Middle frontal gyrus (tissue), 1 donor: ENCODE measurements around the gene DLEU7.

ENCODE experiments used
- DNase-seq: peaks from one replicate; pipeline ENCODE4 v3.0.0-alpha.2; 2015; ENCODE audit warnings: low spot score; ENCODE audit errors: extremely low spot score

Gene DLEU7

DNA sequence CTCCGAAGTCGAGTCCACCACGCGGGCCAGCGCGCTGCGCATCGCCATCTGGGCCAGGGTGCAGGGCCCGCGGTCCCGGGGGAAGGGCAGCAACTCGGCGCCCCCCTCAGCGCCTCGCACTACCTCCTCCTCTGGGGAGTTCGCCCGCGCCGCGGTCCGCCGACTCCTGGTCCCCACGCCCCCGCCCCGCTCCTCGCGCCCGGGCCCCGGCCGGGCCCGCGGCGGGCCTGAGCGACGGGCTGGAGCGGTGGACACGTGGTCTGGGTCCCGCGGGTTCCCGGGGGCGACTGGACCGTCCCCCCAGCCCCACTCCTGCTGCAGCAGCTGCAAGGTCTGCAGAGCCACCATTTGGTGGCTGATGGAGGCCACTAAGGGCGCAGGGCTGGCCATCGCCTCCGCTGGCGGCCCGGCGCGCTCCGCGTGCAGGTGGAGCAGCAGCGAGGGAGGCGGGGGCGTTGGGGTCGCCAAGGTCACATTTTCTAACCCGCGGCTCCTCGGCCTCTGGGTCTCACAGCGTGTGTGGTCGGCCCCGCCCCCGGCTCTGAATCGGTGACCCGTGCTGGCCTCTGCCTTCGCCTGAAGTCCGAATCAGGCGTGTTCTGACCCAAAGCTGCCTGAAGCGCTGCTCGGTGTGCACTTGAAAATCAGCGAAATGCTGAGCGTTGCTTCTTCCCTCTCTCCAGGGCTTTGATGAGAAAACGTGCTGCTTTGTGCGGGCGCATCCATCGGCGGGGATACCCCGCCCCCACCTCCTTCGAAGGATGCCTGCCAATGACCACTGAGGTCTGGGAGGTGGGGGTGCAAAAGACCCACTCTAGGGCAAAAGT is at the start of gene DLEU7:
TSS of gene DLEU7 (minus strand) at position 436 of the 827 bp plus-strand sequence. CDS start at position 390, 46 bp downstream.
- no peak for DNase-seq

DNA sequence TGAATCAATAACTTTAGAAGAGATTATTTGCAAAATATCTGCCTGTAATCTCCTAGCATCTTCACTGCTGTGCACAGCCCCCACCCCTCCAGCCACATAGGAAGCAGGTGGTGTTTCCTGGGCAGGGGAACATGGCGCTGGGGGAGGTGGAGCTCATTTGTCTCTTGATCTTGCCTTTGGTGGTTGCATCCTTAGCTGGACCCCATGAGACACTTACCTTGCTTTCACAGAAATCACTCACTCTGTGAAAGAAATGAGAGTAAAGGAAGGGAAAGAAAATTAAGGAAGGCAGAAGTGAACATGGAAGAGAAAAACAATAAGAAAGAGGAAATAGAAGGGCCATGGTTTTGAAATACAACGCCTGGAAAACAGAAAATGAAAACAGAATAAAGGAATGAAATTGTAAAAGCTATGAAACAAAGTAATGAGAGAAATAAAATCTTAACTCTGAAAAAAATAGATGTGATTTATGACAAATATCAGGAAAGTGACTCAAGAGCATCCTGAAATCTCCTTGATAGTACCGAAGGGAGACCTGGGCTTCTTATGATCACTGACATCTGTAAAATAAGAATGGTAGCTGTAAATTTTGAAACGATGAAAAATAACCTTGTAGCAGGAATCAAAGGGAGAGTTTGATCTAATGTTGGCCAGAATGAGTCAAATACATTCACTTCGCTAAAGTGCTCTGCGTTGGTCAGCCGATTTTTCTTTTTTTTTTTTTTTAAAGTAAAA is 48.9 kb upstream of the DLEU7 start:
- DNase-seq, result no peak

DNA sequence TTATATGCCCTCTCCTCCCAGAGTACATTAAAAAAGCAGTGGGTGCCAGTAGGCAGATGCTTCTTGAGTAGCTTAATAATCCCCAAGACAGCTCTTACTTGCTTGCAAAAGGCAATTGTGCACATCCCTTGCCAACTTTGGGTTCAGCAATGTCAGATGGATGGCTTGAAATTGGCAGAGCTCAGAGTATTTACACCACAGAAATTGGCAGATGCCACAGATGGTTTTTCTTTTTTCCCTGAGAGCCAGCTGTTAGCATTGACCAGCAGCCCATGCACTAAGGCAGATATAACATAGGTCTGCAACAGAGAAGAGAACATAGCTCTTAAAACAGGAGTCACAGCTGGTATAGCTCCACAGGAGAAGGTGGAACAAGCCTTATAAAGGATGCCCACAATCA is 47.7 kb upstream of the DLEU7 start:
- no peak for DNase-seq

DNA sequence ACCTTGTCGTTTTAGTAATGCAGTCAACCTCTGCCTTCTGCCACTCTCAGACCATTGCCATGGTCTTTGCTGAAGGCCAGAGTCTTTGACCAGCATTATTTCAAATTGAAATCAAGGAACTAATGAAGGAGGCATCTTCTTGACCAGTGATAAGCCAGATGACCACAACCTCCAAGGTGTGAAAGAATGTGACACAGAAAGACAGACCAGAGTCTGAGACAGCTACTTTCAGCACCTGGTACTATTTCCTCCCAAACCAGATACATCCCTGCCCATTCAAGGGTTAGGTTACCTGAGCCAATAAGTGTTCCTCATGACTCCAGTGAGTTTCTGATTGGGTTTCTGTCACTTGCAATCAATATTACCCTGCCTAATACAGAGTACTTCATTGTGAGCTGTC is 45.8 kb upstream of the DLEU7 start:
- DNase-seq, result no peak

DNA sequence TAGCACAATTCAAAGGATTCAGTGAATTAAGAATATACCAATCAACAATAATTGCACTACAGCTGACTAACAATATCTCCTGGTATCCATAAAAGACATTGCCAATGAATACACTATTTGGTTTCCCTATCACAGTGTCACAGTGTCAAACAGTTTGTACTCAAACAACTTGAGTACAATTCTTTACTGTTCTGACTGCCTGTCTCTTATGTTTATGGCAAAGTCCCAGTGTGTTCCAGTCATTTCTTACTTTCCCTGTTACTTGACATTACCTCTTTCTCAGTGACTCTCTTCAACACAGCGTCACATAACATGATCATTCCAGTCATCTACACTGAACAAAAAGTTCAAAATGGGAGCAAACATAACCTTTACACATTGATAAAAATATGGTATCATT is 44.9 kb upstream of the DLEU7 start:
- DNase-seq, result no peak

DNA sequence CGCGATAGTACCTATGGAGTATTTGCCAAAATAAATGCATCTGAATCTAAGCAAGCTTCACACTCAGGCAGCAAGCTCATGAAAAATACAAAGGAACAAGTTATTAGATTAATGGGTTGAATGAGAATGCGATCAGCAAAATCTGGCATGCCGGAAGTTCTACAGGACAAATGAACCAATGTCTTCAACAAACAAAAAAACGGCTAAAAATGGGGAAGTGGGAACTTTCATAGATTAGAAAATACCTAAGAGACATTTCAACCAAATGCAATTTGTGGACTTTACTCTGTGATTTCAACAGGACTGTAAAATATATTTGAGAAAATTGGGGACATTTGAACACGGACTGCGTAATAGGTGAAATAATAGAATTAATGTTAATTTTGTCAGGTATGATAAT is 43.7 kb upstream of the DLEU7 start:
- DNase-seq, result no peak

DNA sequence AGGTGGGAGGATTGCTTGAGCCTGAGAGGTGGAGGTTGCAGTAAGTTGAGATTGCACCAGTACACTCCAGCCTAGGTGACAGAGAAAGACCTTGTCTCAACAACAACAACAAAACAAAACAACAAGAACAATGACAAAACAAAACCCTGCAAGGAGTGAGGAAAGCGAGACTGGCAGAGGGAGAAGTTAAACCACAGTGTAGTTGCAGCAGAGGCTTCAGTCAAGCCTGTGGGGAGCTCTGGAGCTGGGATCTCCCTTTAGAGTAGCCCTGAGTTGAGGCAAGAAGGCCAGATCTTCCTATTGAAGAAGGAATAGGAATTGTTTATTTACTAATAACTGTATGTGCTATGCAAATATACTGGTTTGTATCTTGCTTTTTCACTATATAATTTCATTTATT is 40.8 kb upstream of the DLEU7 start:
- no peak for DNase-seq

DNA sequence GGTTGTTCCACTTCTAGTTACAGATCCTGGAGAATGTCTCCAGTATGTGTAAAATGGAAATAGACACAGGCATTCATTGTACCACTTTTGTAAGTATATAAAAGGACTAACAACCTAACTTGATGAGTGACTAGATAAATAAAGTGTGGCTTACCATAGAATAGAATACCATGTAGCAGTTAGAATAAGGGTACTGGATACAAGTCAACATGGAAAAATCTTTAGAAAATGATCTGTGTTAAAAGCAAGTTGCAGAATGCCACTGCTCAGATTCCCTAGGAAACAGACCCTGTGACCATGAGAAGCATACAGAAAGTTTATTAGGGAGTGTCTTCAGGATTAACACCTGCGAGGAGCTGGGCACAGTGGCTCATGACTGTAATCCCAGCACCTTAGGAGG is 40.2 kb upstream of the DLEU7 start:
- no peak for DNase-seq

DNA sequence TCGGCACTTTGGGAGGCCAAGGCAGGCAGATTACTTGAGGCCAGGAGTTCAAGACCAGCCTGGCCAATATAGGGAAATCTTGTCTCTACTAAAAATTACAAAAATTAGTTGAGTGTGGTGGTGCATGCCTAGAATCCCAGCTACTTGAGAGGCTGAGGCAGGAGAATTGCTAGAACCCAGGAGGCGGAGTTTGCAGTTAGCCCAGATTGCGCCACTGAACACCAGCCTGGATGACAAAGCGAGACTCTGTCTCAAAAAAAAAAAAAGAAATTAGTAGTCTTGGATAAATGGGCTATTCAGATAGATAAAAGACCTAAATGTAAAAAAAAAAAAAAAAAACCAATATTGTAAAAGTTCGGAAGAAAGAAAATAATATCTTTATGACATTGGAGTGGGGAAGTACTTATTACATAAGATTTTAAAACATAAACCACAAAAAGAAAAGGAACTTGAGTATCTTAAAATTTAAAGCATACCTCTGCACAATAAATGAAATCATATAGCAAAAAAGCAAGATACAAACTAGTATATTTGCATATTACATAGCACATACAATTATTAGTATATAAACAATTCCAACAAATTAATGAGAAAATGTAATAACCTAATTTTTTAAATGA is 39.4 kb upstream of the DLEU7 start:
- no peak for DNase-seq

DNA sequence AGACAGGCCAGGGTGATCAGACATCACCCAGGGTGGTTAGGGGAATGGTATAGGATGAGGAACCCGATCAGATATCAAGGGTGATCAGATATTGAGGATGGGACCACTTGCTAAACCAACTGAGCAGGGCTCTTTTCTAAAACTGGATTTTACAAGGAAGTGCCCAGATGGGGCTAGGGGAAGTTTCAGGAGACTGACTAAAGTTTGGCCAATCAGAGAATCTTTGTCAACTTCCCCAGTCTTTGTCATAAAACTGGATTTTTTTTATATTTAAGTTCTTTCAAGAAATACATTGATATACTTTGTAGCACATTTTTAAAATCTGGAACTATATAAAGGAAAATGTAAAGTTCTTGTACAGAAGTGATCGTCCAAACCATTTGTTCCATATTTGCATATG is 30.5 kb upstream of the DLEU7 start:
- no peak for DNase-seq

DNA sequence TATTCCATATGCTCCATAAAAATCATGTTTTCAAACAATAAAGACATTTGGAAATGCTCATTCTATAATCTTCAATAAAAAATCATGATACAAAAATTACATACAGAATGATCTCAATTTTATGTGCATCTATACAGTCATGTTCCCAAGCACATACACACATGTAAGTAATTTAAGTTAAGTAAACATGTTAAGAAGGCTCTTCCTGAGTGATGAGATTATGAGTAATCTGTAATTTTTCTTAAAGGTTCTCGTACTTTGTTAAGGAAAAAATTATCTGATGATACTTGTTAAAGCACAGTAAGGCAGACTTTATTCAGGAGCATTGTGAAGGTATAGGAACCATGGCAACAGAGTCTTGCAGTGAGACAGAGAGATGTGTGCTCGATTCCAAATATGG is 30.0 kb upstream of the DLEU7 start:
- no peak for DNase-seq

DNA sequence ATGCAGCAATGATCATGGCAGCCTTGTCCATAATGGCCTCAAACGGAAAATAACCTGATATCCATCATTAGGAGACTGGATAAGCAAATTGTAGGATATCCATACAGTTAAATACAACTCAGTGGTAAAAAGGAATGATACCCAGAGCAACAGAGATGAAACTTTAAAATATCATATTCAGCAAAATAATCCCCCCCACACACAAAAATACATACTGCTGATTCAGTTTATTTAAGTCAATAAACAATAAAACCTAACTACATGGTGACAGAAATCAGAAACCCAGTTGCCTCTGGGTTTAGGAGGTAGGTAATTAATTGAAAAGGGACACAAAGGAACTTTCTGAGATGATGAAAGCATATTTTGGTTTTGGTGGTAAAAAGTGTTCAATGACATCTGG is 27.9 kb upstream of the DLEU7 start:
- DNase-seq, result no peak

DNA sequence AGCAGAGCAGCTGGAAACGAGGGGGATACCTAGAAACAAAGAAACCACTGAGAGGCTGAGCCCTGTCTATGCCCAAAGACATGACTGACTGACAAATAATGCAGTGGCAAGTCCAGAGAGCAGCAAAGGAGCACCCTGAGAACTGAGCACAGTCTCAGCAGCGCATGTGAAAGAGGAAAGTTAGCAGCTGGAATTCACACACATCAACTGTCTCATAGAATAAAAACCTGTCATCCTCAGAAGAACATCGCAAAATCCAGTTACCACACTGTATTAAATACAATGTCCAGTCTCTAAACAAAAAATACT is 24.1 kb upstream of the DLEU7 start:
- DNase-seq, result no peak

DNA sequence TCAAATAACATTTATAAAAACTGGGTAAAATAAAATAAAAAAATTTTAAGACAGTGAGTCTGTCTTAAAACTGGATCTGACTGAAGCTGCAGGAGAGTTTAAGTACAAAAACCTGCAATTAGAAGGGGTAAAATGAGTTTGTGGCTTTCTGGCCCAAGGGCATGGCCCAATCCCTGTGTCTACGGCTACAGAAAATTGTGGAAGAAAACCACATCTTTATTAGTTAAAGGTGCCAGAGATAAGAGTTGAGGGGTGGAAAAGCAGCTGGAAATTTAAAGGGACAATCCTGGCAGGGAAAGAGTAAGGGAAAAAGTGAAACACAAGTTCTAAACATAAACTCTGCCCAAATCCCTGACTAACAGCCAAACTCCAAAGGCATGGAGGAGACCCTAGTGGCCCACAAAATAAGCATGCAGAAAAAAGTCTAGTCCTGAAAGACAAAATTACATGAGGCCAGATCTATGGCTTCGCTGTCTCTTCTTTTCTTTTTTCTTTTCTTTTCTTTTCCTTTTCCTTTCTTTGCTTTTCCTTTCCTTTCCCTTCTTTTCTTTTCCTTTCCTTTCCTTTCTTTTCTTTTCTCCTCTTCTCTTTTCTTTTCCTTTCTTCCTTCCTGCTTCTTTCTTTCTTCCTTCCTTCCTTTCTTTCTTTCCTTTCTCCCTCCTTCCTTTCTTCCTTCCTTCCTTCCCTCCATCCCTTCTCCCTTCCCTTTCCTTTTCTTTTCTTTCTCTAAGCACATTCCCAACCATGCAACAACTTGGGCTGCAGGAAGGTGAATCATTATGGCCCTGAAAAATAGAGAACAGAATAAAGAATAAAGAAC is 23.5 kb upstream of the DLEU7 start:
- DNase-seq, result no peak

DNA sequence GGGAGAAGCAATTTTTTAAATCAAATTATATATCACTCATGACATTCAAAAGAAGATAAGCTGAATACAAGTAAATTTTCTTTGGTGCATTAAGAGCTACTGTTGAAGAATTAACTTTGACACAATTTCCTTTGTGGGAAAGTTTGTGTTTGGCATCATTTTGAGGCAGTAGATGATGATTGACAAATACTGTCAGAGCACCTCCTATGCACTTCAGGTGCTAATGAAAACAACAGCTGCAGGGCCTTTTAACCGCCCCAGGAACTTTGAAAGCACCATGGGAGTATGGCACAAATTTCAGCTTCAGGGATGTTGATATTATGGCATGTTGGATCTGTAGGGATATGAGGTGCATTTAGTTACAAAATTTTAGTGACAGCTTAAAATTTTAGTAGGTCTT is 21.0 kb upstream of the DLEU7 start:
- DNase-seq, result no peak

DNA sequence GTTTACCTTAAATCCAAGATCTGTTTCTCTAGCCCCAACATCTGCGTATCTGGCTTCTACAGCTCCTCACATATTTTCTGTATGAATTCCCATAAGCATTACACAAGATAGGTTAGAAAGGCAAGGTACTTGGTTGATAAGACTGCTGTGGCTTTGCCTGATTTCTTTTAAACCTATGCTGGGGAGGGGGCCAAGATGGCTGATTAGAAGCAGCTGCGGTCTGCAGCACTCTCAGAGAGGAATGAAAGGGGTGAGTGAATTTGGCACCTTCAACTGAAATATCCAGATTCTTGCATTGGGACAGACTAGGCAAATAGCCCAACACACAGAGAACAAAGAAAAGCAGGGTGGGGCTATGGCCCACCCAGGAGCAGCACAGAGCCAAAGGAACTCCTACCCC is 12.2 kb upstream of the DLEU7 start:
- no peak for DNase-seq

DNA sequence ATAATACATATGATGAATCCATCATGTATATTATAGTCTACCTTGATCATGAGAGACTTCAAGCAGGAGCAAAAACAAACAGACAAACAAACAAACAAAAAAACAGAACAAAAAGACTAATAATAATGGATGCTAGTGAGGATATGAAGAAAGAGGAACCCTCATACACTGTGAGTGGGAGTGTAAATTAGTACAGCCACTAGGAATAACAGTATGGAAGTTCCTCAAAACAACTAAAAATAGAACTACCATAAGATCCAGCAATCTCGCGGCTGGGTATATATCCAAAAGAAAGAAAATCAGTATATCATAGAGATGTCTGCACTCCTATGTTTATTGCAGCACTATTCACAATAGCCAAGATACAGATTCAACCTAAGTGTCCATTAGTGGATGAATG is 7.0 kb upstream of the DLEU7 start:
- no peak for DNase-seq

DNA sequence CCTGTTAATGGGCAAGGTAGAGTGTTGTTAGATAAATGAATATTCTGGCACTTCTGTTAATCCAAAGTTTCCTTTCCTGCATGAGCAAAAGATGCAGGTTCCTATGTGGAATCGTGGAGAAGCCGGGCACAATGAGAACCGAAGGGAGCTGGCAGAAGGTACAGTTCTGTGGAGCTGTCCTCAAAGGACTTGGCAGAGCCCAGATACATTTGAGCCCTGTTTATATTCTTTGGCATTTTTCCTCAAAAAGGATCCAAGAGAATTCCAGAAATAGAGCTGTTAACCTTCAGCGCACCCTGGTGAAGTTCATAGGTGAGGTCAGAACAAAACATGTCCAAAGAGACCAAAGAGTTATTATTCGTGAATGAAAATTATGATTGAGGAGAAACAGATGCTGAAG is 4.0 kb upstream of the DLEU7 start:
- DNase-seq, result no peak

DNA sequence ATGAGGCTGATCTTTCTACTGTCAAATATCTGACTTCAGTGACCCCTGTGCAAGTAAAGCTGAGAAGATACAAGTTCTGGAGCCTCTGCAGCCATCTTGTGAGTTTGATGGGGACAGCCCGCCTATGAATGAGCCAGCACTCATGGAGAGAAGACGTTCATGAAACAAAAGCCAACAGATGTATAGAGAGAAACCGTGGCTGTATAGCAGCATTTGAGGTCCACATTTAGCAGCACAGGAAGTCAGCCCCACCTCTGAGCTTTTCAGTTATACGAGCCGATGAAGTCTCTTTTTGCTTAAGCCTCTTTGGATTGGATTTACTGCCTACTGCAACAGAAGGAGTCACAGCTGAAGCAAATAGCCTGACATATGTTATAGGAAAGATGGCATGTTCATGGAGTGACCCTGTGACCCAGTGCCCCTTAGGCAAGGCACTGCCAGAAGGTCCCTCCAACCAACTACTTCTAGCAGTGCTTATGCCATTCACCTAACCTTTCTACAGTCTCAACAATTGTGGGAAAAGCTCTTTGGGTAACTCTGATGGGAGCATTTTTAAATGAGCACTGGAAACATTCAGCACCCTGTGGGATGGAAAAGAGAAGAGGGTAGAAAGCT is 3.5 kb upstream of the DLEU7 start:
- DNase-seq, result no peak

DNA sequence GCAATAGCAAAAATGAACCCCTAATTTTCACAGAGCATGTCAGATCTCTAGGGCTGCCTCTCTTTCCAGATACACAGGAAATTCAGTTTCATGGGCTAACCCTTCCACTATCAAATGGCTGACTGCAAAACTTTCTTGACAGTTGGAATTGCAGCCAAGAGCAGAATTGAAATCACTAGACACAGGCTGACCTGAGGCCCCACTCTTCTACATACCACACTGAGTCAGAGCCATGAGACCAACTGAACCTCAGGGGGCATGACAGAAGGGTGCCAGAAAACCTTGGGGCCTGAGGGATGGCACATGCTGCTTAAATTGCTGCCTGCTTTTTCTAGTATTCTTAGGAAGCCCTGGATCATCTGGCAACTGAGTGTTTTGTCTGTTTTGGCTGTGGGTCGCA is 1.7 kb upstream of the DLEU7 start:
- DNase-seq, result no peak

DNA sequence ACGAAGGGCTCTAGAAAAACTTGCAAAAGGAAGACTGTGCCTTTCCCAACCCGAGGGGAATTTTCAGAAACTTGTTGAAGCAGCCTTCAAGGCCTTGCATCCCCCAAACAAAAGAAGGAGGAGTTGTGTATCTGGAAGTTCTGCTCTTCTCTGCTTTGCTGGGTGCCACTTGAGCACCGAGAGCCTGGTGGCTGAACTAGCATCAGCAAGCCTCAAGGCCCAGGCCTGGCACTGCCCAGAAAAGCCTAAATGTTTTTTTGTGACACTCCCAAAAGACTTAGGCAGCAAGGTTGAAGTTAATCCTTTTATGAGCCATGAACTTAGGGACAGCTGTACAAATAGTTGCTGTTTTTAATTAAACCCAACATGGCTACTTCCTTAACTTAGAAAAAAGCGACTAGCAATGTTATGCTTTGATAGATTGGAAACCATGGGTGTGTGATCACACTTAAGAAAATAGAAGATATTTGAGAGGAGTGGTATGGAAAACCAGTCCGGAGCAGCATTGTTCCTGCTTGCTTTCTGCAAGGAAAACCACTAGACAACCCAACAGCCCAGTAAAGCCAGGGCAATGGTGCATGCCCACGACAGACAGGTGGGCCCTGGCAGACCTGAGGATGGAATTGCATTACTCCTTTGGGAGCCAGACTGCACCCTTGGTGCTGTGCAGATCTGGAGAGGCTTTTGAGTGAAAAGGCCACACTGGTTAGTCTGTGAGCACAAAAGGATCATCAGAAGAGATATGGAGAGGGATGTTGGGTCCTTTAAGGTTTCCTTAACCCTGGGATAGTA is 788 bp upstream of the DLEU7 start:
- DNase-seq, result no peak
